T-helper 17 cell (primary cell): ENCODE data around the gene PIK3R3. TPM values are rescaled to one million over a fixed set of nuclear protein-coding genes. Genes with fewer than 3 reads are reported as not detected.

Experiments used
- ATAC-seq: fragments of 150-1000 bp; cut with Tn5 transposase; 2 replicates; pipeline ENCODE4 v1.10.0; 2021; ENCODE audit warnings: mild to moderate bottlenecking, moderate library complexity
- DNase-seq, 3 donors: peaks; one replicate each; pipeline versions ENCODE4 v3.0.0 to v3.0.0-alpha.2; 2020 to 2021
- H3K9me3 ChIP-seq: one replicate; pipeline ENCODE4 v1.7.0; 2013; ENCODE audit warnings: low read length, mild to moderate bottlenecking; ENCODE audit not compliant: control insufficient read depth, poor library complexity, severe bottlenecking
- H3K27ac Mint-ChIP-seq: one replicate; pipeline ENCODE4 v1.8.0; 2022; ENCODE audit warnings: mild to moderate bottlenecking, moderate library complexity, mixed read lengths
- H3K27me3 Mint-ChIP-seq: one replicate; pipeline ENCODE4 v1.8.0; 2022; ENCODE audit warnings: mixed read lengths
- H3K36me3 Mint-ChIP-seq: one replicate; pipeline ENCODE4 v1.8.0; 2022; ENCODE audit warnings: low read depth, mixed read lengths
- H3K4me1 Mint-ChIP-seq: one replicate; pipeline ENCODE4 v1.8.0; 2022; ENCODE audit warnings: mild to moderate bottlenecking, mixed read lengths
- H3K4me3 Mint-ChIP-seq: one replicate; pipeline ENCODE4 v1.8.0; 2022; ENCODE audit warnings: mild to moderate bottlenecking, moderate library complexity, mixed read lengths
- total RNA-seq, 4 donors: library from RNA in 2 of 4; stranded (reverse) in 2 of 4; gene quantifications; one replicate each; pipeline ENCODE4 v1.2.3 and lab custom pipeline; 2022 to 2026

PIK3R3 gene
- total RNA-seq (under 1 TPM; 0.32 to 0.47 TPM), total RNA-seq (lab: John Stamatoyannopoulos, UW) (2.9 to 3.9 reads per million in 2 donors)

GRCh38 chr1:46132529-46133180 lies at the start of gene PIK3R3:
PIK3R3 (minus strand) TSS chr1:46132629; CDS start chr1:46131952, 677 bp downstream.
- ATAC-seq, result peak; percentile 92
- Mint-ChIP-seq H3K4me3 (peak within 1 kb of the TSS; percentile 99), H3K27ac (peak within 1 kb of the TSS; percentile 94), H3K36me3 (peaks cover 2% of the 10 kb centered on the region), H3K27me3 (peaks cover 37% of the 10 kb centered on the region), H3K4me1 (peaks cover 21% of the 10 kb centered on the region)
- peak; percentile 58 to 77 (median 68) for DNase-seq
- no peaks in the 10 kb centered on the region for H3K9me3 ChIP-seq

GRCh38 chr1:46181343-46182260 lies 49.2 kb upstream of the PIK3R3 start:
- Mint-ChIP-seq H3K4me3 (no peak overlapping the region), H3K36me3 (no peaks in the 10 kb centered on the region), H3K27me3 (no peaks in the 10 kb centered on the region), H3K4me1 (peaks cover 11% of the 10 kb centered on the region), H3K27ac (peak overlapping the region; percentile 47)
- ATAC-seq (no peak), DNase-seq (no peak)
- no peaks in the 10 kb centered on the region for H3K9me3 ChIP-seq

DNA sequence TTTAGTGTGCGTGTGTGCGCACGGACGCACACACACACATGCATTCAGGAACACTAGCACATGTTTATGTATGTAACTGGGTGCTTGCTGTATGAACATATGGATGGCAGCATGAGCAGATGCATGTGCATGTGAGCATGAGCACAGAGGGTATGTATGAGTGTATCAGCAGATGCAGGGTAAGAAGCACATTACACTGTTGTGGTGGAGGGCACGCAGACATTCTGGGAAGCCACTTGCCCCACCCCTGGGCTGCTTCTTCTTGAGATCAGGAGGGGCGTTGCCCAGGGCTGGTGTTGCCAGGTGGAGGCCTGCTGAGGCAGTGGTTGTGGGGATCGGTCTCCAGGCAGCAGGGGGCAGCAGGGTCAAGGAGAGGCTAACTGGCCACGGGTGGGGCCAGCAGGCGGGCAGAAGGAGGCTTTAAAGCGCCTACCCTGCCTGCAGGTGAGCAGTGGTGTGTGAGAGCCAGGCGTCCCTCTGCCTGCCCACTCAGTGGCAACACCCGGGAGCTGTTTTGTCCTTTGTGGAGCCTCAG lies 47.7 kb upstream of the PIK3R3 start:
- ATAC-seq (no peak), DNase-seq (no peak)
- Mint-ChIP-seq H3K4me3 (no peak overlapping the region), H3K4me1 (peaks cover 9% of the 10 kb centered on the region), H3K36me3 (no peaks in the 10 kb centered on the region), H3K27ac (no peak overlapping the region), H3K27me3 (no peaks in the 10 kb centered on the region)
- H3K9me3 ChIP-seq, result no peaks in the 10 kb centered on the region

DNA sequence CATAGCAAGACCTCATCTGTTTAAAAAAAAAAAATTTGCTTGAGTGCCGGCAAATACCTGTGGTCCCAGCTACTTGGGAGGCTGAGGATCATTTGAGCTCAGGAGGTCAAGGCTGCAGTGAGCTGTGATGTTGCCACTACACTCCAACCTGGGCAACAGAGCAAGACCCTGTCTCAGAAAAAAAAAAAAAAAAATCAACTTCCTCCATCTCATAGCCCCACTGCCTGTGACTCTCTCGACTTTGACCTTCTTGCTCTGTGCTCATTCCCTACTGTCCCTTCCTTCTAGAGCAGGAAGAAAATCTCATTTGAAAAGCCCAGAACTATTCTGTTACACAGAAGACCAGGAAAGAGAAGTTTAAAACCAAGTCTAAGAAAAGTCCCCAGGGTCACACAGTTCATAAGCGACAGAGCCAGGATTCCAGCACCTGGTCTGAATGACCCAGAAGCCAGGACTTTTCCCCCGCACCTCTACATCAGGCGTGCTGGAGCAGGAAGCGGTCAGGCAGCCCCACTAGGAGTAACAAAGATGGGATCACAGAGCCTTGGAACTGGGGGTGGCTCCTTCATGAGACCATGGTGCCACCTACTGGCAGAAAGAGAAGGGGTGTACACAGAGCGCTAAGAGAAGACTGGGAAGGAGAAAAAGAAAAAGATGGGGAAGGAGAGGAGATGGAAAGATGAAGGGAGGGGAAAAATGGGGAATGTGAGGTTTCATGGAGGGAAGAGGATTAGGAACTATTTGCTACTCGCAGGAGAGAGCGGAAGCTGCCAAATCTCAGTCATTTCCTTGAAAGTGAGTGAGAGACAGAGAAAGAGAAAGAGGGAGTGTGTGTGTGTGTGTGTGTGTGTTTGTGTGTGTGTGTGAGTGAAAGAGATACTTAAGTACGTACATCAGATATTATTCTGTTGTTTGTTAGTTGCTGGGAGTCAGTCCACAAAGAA lies 47.0 kb upstream of the PIK3R3 start:
- no peaks in the 10 kb centered on the region for H3K9me3 ChIP-seq
- H3K36me3 Mint-ChIP-seq, result no peaks in the 10 kb centered on the region
- DNase-seq (peak; percentile 37 to 53 (median 38)), ATAC-seq (peak; percentile 87)
- no peak overlapping the region for H3K27ac Mint-ChIP-seq
- no peaks in the 10 kb centered on the region for H3K27me3 Mint-ChIP-seq
- H3K4me1 Mint-ChIP-seq, result peaks cover 6% of the 10 kb centered on the region
- no peak overlapping the region for H3K4me3 Mint-ChIP-seq

- Mint-ChIP-seq H3K27ac (no peak within 1 kb of the TSS), H3K4me1 (no peaks in the 10 kb centered on the region), H3K4me3 (no peak within 1 kb of the TSS), H3K36me3 (peaks cover 2% of the 10 kb centered on the region), H3K27me3 (peaks cover 15% of the 10 kb centered on the region)
- H3K9me3 ChIP-seq, result no peaks in the 10 kb centered on the region
- ATAC-seq (no peak), DNase-seq (no peak)
Observed at GRCh38 chr1:46176211-46176865, 43.9 kb upstream of the PIK3R3 start, which contains the start of gene P3R3URF. P3R3URF (minus strand) TSS chr1:46176488; CDS start chr1:46176471, 17 bp downstream.

GRCh38 chr1:46175243-46175642 lies 42.8 kb upstream of the PIK3R3 start:
- H3K9me3 ChIP-seq, result no peaks in the 10 kb centered on the region
- no peak overlapping the region for H3K4me3 Mint-ChIP-seq
- peaks cover 26% of the 10 kb centered on the region for H3K27me3 Mint-ChIP-seq
- no peak overlapping the region for H3K27ac Mint-ChIP-seq
- peaks cover 2% of the 10 kb centered on the region for H3K36me3 Mint-ChIP-seq
- no peak for ATAC-seq
- H3K4me1 Mint-ChIP-seq, result peaks cover under 1% of the 10 kb centered on the region
- no peak for DNase-seq

DNA sequence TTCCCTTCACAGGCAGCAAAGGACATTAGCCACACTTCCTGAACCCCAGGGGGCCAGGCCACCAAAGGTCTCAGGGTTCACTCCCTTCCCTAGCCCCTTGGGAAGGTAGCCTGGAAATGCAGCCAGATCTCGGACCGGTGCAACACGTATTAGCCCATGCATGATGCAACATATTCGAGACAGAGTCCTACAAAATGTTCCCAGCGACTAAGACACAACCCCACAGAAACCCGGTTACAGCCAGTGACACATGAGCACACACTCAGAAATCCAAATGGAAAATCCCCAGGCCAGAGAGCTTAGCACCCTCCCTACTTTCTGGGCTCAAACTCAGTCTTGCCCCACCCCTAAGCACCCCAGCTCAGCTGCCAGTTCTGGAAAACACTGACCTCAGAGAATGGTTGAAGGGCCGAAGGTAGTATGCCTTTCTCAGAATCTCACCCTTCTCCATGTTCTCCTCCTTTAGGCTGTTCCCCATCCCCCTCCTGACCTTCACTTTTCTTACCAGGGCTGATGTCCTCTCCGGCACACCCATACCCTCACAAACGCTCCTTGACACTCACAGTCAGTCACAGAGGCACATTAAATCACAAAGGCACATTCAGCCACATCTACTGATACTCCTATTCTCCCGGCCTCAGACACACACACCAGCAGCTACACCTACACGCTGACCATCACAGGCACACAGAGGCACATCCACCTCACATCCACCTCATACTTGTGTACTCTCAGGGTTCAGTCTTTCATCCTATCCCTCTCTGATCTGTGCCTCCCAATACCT lies 42.2 kb upstream of the PIK3R3 start, which contains the start of gene TSPAN1:
Gene TSPAN1, plus strand, starts transcription at position 640 of the 784 bp plus-strand sequence. CDS start 6,021 bp downstream, outside the sequence.
- H3K9me3 ChIP-seq, result no peaks in the 10 kb centered on the region
- peaks cover 28% of the 10 kb centered on the region for H3K27me3 Mint-ChIP-seq
- H3K27ac Mint-ChIP-seq, result no peak within 1 kb of the TSS
- no peak for ATAC-seq
- H3K4me1 Mint-ChIP-seq, result peaks cover 2% of the 10 kb centered on the region
- H3K4me3 Mint-ChIP-seq, result no peak within 1 kb of the TSS
- H3K36me3 Mint-ChIP-seq, result peaks cover 2% of the 10 kb centered on the region
- DNase-seq, result no peak

DNA sequence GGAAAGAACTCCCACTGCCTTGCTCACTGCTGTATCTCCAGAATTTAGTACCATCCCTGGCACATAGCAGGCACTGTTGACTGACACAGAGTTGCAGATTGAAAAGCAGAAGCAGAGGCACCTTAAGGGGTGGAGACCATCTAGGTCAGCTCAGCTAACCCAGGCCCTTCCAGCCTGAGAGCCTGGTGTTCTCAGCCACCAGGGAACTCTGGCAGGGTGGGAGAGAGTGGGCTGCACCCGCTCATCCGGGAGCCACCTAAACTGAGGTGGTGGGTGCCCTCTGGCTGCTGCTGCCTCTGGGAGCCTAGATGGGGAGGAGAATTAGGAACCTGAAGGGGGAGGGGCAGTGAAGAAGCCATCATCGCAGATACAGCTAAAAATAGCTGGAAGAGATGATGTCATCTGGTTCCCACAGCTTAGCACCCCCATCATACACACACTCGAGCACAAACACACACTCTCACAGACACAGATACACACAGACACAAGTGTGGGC lies 41.0 kb upstream of the PIK3R3 start:
- DNase-seq (no peak), ATAC-seq (no peak)
- peaks cover 2% of the 10 kb centered on the region for H3K4me1 Mint-ChIP-seq
- no peaks in the 10 kb centered on the region for H3K9me3 ChIP-seq
- H3K27ac Mint-ChIP-seq, result no peak overlapping the region
- H3K36me3 Mint-ChIP-seq, result peaks cover 2% of the 10 kb centered on the region
- no peak overlapping the region for H3K4me3 Mint-ChIP-seq
- peaks cover 34% of the 10 kb centered on the region for H3K27me3 Mint-ChIP-seq

DNA sequence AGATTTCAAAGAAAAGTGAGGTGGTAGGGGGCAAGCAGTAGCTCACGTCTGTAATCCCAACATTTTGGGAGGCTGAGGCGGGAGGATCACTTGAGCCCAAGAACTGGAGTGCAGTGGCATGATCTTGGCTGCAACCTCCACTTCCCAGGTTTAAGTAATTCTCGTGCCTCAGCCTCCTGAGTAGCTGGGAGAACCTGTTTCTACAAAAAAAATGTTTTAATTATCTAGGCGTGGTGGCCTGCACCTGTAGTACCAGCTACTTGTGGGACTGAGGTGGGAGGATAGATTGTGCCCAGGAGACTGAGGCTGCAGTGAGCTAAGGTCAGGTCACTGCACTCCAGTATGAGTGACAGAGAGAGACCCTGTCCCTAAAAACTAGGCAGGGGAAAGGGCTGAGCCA lies 39.9 kb upstream of the PIK3R3 start:
- Mint-ChIP-seq H3K4me1 (peaks cover 7% of the 10 kb centered on the region), H3K4me3 (no peak overlapping the region), H3K36me3 (peaks cover 2% of the 10 kb centered on the region), H3K27ac (no peak overlapping the region), H3K27me3 (peaks cover 34% of the 10 kb centered on the region)
- DNase-seq (no peak), ATAC-seq (no peak)
- H3K9me3 ChIP-seq, result no peaks in the 10 kb centered on the region

GRCh38 chr1:46171871-46172270 lies 39.4 kb upstream of the PIK3R3 start:
- no peak overlapping the region for H3K4me3 Mint-ChIP-seq
- no peak for ATAC-seq
- H3K27ac Mint-ChIP-seq, result no peak overlapping the region
- no peaks in the 10 kb centered on the region for H3K9me3 ChIP-seq
- peaks cover 34% of the 10 kb centered on the region for H3K27me3 Mint-ChIP-seq
- DNase-seq, result no peak
- peaks cover 12% of the 10 kb centered on the region for H3K4me1 Mint-ChIP-seq
- peaks cover 2% of the 10 kb centered on the region for H3K36me3 Mint-ChIP-seq

GRCh38 chr1:46171351-46171750 lies 38.9 kb upstream of the PIK3R3 start:
- Mint-ChIP-seq H3K27me3 (peaks cover 34% of the 10 kb centered on the region), H3K4me1 (peaks cover 17% of the 10 kb centered on the region), H3K4me3 (no peak overlapping the region), H3K36me3 (peaks cover 2% of the 10 kb centered on the region), H3K27ac (no peak overlapping the region)
- ATAC-seq (no peak), DNase-seq (no peak)
- no peaks in the 10 kb centered on the region for H3K9me3 ChIP-seq
